GM21528 (cell line): ENCODE data around the gene HS6ST3.

Experiments used
- ATAC-seq: cut with Tn5 transposase; IDR thresholded peaks from one replicate; pipeline ENCODE4 v1.9.1; 2021; ENCODE audit warnings: mild to moderate bottlenecking, moderate library complexity; ENCODE audit not compliant: unreplicated experiment, low FRiP score

The HS6ST3 gene

DNA sequence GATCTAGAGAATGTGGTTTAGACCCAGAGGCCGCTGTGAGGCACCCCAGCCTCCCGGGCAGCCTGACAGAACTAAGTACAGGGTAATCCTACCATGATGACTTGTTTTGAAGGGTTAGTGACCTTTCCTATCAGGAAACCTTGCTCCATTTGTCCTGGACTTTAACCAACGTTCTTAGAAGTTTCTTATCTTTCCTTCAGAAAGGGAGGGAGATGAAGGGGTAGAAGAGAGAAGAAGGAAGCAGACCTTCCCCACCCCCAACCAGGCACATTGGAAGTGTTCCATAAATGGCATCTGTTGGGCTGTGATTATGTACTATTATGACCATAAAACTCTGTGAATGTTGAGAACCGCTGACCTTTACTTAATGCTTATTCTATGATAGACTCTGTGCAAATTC lies 720.2 kb downstream of the HS6ST3 start:
- no peak for ATAC-seq

DNA sequence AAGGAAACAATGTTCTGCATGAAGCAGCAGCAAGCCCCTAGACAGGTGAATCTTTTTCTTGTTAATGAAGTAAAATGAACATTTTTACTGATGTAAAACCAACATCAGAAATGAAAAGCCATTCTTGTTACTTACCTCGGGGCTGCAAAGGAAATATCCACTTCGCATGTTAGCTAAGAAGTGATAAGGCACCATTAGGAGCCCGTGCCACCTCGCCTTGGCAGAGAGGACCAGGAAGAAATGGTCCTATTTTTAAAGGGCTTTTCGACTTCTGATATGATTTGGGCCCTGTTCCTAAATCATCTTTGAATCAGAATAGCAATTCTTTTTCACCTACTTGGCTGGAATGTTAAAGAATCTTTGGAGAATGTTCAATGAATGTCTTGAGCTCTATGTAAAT lies 721.1 kb downstream of the HS6ST3 start:
- ATAC-seq = no peak

DNA sequence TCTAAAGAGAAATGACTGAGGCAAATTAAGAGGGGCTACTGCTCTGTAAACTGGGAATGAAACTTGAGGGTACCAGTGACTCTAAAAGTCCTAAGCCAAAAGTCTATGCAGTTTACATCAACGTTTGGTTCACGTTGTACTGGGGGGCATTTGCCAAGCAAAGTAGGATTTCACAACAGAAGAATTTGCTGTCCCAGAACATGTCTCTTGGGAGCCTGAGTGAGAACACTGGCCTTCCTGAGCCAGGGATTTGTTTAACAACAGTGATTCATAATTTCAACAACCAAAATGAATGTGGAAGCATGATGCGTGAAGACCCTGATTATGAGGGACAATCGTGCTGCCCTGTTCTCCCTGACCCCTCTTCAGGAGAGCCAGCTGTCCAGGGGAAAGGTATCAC lies 726.4 kb downstream of the HS6ST3 start:
- ATAC-seq = no peak

DNA sequence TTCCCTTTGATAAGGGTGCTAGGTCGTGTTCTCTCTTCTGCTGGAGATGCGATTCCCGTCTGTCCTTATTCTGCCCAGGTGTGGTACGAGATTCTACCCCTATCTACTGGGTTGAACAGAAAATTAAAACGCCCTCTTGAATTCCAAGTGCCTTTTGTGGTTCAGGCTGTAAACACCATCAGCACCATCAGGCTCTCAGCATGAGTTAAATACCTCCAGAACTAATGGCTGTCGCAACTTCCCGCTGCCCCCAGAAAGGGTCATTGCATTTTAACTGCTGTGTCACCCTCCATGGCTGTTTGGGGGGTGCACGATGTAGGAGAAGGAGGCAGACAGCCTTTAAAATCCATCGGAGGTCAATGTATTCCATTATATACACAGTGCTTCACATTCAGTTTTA lies 727.0 kb downstream of the HS6ST3 start:
- ATAC-seq = no peak

DNA sequence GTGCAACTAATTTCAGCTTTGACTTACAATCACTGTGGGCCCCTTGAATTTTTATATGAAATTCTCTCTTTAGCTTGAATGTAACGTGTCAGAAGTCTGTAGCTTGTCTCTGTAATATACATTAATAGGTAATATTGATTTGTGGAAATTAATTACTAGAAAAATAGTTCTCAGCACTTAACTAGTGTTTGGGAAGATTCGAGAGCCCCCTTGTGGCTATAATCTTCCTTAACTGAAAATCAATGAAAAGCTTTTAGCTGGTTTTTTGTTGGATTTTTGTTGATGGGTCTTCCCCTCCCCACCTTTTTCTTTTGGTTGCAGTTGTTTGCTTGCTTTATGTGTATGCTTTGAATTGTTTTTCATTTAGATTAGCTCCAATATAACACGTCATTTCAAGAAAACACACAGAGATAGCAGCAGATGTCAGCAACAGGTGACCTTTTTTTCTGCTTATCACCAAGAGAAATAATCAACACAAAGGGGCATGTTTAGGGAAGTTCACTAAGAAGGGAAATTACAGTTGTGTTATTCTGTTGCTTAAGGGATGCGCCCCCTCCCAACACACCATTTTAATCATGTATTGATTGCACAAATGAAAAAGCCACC lies 727.5 kb downstream of the HS6ST3 start:
- no peak for ATAC-seq

DNA sequence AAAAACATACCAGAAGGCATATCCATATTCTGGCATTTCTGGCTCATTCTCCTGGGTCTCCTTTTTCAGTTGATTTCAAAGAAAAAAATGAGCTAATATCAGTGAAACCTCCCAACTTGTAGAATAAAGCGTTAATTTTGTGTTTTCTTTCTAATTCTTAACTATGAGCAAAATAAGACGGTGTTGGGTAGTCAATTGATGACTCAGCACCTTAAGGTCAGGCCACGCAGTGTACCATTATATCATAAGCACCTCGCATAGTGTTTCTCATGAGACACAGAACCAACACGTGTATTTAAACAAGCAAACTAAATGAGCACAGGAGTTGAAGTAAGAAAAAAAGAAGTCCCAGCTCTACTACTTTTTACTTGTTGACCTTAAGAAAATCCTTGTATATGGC lies 729.5 kb downstream of the HS6ST3 start:
- ATAC-seq = no peak

DNA sequence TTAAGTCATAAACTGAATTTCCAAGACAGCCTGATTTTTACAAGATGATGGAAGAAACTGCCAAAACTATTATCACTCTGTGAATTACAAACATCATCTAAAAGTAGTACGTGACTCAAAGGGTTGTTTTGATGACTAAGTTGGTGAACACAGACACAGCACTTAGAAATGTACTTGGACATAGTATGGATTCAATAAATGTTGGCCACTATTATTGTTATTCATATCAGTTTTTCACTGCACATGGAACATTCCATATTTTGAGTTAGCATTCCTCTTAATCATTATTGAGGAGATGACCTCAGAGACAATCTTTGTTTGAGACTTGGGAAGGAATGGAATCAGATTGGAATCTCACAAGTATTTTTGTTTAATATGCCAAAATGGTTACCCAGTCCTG lies 731.5 kb downstream of the HS6ST3 start:
- no peak for ATAC-seq

DNA sequence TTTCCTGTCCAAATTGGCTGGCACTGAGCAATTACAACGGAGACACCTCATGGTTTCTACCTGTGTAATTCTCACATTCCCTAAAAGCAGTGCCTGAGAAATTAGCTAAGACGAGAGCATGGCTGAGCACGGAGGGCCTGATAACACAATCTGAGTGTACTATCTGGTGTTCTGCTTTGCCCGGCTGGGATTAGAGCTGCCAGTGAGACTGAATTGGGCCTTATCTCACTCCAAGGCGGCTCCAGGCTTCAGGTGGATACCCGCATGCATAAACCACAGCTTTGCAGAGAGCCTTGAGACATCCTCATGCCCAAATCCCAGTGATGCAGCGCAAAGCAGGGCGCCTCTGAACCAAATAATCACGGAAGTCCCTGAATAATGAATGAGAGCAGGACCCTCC lies 732.1 kb downstream of the HS6ST3 start:
- ATAC-seq = no peak

DNA sequence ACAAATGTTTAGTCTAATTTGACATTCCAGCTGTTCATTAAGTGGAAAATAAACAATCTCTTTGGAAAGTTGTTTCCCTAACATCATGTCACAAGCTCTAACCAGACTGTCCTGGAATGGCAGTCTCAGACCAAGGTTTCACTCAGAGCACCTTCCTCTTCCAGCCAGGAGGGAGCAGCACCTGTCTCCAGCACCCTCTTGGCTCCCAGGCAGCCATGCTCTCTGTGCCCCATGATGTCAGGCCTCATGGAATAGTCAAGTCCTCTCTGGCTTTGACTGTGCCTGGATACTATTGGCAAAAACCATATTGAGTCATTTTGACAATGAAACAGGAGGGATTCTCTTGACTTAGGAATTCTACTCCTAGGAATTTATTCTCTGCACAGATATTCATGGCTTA lies 733.0 kb downstream of the HS6ST3 start:
- no peak for ATAC-seq

DNA sequence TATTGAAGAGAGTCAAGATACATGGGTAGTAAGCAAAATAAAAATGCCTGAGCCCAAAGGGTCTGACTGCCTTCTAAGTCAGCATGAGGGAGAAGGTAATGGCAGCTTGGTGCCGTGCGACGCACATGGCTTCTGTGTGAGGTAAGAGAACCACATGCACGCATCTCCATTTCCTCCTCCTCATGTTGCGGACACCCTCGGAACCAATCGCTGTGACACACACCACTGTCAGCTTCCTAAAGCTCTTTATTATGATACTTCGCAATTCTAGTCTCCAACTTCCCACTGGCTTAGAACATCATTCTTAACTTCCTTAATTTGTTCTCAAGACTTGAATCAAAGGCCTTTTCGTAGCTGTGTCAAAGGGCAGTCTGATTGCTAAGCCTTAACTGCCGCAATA lies 734.2 kb downstream of the HS6ST3 start:
- no peak for ATAC-seq

DNA sequence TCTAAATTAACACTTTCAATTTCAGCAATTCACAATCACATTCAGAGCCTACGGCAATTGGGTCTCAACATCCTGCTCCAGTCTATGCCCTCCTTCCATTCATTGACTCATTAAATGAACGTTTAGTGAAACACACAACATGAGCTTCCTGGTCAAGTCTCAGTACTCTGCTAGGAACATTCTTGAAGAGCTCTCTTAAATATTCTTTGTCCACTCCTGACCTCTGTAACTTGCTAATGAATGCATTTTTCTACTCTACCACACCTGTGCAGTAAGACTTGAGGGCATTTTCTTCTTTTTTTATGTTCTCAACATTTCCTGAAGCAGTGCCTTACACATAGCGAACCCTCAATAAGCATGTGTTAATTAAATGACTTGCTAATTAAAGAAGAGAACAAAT lies 735.7 kb downstream of the HS6ST3 start:
- ATAC-seq = no peak

DNA sequence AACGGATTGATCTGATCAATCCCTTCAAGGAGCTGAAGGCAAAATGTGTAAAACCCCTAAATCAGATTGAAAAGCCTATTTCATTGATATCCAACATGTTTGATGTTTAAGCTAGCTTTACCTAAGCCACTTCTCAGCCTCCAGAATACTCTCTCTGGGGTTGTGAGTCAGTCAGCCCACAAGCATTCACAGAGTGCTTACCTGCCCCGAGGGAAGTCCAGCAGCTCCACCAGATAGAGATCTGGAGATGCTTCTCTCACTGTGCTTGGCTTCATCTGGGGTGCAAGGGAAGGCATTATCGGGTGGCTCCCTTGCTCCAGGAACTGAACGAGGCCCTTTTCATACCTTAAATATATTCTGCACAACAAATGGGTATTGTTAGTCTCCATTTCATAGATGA lies 744.7 kb downstream of the HS6ST3 start:
- no peak for ATAC-seq

DNA sequence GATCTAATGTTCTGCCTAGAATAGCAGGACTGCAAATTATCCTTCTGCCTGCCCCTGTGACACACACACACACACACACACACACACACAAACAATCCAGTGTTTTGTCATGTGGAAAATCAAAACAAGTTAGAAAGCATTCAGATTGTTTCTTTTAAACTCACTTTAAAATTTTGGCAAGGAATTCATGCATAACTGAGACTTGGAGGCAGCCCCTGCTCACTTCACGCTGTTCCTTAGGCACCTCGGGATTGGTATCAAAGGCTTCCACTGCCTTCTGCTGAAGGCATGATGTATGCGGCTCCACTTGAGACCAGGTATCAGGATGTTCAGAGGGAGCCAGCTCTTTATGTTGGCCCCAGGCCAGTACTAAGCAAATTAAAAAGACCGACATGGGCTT lies 745.6 kb downstream of the HS6ST3 start:
- no peak for ATAC-seq

DNA sequence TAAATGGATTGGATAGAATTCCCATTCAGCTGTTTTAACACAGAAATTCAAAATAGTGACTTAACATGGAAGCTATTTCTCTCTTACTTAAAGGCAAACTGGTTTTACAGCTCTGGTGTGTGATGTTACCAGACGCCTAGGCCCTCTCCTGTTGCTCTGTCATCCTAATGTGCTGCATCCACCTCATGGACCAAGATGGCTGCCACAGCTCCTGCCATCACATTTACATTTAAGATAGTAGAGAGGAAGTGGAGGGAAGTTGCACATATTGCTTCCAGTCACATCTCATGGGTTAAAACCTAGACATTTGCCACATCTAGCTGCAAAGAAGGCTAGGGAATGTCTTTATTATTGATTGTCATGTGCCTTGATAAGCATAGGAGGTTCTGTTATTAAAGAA lies 746.8 kb downstream of the HS6ST3 start:
- no peak for ATAC-seq

DNA sequence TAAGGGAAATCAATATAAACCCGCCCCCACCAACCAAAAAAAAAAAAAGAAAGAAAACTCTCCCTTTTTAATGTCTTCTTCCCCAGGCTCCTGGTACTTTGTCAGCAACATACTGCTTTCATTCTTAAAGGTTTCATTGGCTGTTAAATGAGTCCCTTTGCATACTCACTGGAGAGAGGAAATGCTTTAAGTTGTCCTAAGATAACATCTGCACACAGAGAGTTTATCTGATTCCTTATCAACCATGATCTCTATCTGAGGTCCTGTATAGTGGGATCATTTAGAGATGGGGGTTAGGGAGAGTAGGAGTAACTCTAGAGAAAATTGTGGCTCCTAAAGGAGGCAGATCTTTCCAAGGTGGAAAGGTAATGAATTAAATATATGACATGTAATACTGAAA lies 747.9 kb downstream of the HS6ST3 start:
- ATAC-seq = no peak

DNA sequence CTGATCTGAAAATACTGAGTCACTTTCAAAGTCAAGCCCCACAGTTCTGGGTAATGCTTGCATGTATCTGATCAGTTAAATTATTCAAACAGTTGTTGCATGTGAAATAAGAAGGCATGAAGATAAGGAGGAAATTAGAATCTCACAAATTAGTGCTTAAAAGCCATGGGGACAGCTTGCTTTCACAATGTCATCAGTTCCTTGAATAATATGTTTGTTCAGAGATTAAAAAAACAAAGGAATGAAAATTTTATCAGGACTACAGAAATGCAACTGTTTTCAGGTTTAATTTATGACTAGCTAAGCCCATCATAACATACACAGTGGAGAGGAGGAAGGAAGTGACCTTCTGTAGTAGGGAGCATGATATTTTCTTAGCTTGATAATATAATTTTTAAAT lies 754.3 kb downstream of the HS6ST3 start:
- ATAC-seq = no peak

DNA sequence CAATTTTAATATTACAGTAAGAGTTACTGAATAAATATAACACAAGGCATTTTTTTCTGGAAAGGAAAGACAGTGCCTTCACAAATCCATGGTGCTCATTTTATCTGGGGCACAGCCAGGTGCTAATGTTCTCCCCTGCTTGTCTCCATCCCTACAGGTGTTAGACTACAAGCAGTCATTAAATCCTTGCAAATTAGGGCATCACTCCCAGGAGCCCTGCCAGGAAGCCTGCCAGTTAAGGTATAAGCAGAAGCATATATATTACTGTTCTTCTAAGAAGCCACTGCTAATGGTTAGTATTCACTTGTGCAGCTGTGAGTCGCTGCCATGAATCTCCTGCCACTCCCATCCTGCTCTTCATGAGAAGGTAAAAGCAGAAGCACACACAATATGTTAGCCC lies 754.7 kb downstream of the HS6ST3 start:
- no peak for ATAC-seq

DNA sequence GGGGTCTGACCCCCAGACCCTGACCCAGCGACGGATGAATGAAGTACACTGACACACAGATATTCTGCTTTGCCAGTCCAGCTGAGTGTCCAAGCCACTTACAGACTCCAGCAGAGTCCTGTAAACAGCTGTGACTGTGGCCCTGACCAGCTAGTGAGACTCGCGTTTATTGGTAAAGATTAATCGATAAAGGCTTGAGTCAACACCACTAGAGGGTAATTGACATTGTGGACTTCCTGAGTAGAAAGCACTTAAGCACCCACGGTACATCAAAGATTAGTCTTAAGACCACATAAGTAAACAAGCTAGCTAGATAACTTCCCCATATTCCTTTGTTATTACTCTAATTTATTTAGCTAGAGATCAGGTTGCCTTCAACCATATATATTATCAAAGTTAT lies 758.4 kb downstream of the HS6ST3 start:
- no peak for ATAC-seq

DNA sequence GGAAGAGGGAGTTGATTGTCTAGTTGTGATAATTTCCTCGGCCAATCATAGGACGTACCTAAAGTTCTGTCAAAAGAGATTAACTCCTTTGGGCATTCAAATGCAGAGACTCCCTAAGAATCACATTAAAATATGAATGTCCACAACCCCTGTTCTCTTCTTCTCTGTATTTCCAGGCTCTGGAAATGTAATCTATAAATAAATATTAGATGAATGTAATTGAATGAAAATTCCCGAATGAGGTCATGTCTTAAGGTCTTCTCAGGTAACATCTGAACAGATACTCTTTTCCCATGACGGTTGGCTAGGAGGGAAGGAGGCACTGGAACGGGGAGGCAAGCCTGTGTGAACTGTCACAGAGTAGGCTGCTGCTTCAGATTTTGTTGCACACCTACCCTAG lies 759.2 kb downstream of the HS6ST3 start:
- no peak for ATAC-seq

DNA sequence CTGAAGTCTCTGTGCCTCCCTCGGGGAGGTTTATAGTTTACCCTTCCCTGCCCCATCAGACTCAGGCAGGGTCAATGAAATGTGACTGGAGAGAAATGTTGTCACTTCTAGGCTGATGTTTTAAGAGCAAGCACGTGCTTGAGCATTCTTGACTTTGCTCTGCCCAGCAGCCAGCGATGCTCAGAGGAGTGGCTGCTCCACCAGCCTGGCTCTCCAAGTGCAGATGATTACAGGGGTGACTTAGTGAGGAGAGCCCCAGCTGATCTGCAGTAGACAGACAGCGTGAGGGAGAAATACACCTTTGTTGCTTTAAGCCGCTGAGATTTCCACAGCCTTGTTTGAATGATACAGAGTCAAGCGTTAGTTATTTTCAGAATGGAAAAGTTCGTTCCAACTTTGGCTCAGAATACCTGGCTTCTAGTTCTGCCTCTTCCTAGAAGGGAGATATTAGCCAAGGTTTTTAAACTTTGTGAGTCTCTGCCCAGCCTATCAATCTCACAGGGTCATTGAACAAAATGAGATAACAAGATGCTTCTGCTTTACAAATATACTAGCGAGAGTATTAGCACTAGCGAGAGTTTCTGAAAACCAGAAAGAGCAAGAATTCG lies 760.7 kb downstream of the HS6ST3 start:
- ATAC-seq = no peak

DNA sequence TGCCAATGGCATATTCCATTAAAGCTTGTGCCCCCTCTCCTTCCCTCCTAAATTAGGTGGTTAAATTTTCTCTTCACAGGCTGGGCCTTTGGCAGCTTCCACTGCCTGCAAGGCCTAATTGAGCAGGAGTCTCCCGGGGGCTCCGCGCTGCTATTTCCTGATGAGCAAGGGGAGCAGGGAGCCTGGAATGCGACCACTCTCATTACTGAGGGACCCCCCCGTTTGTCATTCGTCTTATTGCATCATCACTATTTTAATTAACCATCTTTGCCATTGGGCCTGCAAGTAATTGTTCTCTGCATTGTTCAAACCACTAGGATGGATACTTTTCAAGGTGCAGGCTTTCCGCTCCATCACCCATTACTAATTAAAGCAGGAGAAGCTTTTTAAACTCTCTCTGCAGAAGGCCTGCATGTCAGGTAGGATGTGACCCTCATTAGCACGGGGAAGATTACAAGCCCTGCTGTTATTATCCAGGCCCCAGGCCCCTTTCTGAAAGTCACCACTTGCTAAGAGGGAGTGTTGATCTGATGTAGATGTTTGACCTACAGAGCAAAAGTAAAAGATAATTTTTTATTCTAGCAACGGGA lies 762.0 kb downstream of the HS6ST3 start:
- no peak for ATAC-seq

DNA sequence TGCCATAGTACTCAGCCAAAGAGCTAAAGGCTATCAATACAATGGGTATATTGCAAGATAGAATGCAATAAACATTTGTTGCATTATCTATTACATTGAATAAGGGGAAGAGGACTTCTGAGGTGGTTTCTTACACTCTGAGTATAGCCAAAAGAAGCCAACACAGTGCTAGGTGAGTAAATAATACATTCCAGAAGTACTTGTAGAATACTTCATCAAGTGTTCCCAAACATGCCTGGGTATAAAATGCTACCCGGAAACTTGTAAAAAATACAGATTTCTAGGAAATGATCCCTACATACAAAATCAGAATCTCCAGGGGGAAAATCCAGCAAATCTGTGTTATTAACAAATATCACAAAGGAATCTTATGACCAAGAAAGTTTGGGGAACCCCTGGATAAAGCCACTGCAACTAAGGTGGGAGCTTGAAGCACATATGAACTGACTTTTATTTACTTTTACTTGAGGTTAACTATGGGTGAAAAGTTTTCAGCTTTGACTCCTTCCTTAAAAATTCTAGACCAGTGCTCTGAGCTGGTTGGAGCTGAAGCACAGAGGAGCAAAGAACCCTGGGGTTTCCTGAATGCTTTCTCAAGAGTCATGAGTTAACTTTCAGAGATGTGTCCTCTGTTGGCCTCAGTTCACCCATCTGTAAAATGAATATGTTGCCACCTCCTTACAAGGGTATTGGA lies 768.4 kb downstream of the HS6ST3 start:
- no peak for ATAC-seq
